ENCODE measurements around the gene COX8C. TPM values are rescaled to one million over a fixed set of nuclear protein-coding genes. Genes with fewer than 3 reads are reported as not detected.
"Not testable (repeated sequence)": the region's sequence is repeated elsewhere in the genome, so short reads cannot be mapped to it uniquely, and the experiment has no call there.

COX8C gene
- total and polyA plus RNA-seq, 3 donors from 2014 or later, result 19.9 to 65.3 (median 39.1) TPM

DNA sequence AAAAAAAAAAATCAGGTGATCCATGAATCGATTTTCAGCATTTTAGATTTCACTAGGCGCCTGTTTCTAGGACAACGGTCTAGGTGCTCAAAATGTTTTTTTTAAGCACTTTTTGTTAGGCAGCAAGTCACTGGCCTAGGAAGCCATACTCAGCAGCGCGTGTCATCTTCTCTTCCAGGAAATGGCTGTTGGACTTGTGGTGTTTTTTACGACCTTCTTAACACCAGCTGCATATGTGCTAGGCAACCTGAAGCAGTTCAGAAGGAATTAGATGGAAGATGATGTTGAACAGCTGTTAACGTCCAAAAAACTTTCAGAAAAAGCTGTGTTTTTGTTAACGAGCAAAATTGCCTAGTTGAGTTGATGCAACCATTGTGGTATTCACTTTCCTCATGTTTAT, 868 bp downstream of the COX8C start:
- no peak for TF ChIP-seq CTCF (IDR thresholded peaks at IDR 0.05)
- TF ChIP-seq POLR2A (IDR thresholded peaks at IDR 0.05), result no peak
- WGBS, 2 donors, result 53 to 59% methylated on average over 8 of the region's 8 CpGs
- DNase-seq, result no peak
- intact Hi-C loops (cut with DNase I; ENCODE audit: low total_unique reads), result no loop called here
- peak overlapping the region in 1 of 2 donors; percentile 44 for H3K4me3 ChIP-seq
- no peaks in the 10 kb centered on the region for H3K27me3 ChIP-seq
- H3K36me3 ChIP-seq (ENCODE audit: low read depth, missing control alignments), result no peaks in the 10 kb centered on the region
- no peaks in the 10 kb centered on the region for H3K4me1 ChIP-seq
- no peaks in the 10 kb centered on the region for H3K9me3 ChIP-seq
- no peak overlapping the region for H3K27ac ChIP-seq

DNA sequence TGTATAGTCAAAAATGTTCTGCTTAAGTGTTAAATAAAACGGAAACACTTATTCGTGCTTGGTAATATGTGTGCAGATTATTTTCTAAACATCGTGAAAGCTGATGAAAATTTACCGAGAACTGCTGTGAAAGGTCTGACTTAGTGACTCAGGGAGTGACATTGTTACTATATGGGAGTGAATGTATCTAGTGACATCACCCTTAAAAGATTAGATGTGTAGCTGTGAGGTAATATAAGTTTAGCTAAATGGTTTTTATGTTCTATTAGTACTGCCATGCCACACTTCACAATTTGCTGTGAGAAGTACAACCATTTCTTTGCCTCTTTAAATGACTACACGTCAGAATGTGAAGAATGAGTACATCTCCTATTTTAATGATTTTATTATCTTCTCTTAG, 1.3 kb downstream of the COX8C start:
- TF ChIP-seq POLR2A (IDR thresholded peaks at IDR 0.05), result no peak
- TF ChIP-seq CTCF (IDR thresholded peaks at IDR 0.05), result no peak
- H3K27me3 ChIP-seq, result no peaks in the 10 kb centered on the region
- no peaks in the 10 kb centered on the region for H3K9me3 ChIP-seq
- H3K4me1 ChIP-seq, result no peaks in the 10 kb centered on the region
- H3K27ac ChIP-seq, result no peak overlapping the region
- 51 to 61% methylated on average over 5 of the region's 5 CpGs for WGBS, 2 donors
- peak overlapping the region in 1 of 2 donors; percentile 44 for H3K4me3 ChIP-seq
- H3K36me3 ChIP-seq (ENCODE audit: low read depth, missing control alignments), result no peaks in the 10 kb centered on the region
- no peak for DNase-seq
- intact Hi-C loops (cut with DNase I; ENCODE audit: low total_unique reads), result no loop called here

DNA sequence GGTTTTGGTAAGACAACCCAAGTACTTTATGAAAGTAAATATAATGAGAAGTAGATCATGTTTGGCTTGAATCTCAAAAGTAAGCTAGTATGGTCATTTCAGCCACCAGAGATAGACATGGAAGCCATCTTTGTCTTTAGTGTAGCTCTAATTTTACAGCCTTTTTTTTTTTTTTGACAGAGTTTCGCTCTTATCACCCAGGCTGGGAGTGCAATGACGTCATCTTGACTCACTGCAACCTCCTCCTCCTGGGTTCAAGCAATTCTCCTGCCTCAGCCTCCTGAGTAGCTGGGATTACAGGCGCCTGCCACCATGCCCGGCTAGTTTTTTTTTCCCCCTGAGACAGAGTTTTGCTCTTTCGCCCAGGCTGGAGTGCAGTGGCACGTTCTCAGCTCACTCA, 7.9 kb downstream of the COX8C start:
- H3K27ac ChIP-seq; H3K4me3 ChIP-seq; H3K4me1 ChIP-seq; DNase-seq; H3K27me3 ChIP-seq; H3K9me3 ChIP-seq; H3K36me3 ChIP-seq (ENCODE audit: low read depth, missing control alignments); intact Hi-C loops (cut with DNase I; ENCODE audit: low total_unique reads): not testable (repeated sequence)
- 90% methylated on average over 6 of the region's 6 CpGs for WGBS, 2 donors

DNA sequence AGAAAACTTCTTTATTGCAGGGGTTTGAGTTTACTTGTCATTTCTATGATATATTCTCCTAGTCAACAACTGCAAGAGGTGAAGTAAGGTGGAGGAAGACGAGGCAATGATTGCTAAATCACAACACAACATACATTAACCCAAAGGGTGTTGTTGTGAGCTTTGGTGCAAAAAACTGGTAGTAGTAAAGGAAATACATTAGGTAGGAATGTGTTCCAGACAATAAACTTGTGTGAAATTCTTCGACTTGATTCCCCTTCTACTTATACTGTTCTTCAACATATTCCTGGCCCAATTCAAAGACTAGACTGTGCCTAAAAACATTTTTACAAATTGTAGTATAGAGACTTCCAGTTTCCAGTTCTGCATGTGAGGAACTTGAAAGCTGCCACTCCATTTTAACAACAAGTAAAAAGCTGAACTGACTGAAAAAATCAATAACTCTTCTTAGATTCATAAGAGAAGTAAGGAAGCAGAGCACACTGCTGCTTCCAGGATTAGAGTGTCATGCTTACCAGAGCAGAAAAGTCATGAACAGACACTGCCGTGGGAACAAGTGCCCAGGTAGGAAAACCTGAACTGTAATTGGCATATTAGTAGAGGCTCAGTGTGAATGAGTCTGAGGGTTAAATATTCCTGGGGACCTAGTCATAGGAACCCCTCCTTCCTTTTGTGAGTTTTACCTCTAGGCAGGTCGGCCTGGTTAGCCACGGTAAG, 22.2 kb downstream of the COX8C start:
- H3K36me3 ChIP-seq (ENCODE audit: low read depth, missing control alignments), result no peaks in the 10 kb centered on the region
- no peaks in the 10 kb centered on the region for H3K4me1 ChIP-seq
- 74 to 75% methylated on average over 5 of the region's 5 CpGs for WGBS, 2 donors

DNA sequence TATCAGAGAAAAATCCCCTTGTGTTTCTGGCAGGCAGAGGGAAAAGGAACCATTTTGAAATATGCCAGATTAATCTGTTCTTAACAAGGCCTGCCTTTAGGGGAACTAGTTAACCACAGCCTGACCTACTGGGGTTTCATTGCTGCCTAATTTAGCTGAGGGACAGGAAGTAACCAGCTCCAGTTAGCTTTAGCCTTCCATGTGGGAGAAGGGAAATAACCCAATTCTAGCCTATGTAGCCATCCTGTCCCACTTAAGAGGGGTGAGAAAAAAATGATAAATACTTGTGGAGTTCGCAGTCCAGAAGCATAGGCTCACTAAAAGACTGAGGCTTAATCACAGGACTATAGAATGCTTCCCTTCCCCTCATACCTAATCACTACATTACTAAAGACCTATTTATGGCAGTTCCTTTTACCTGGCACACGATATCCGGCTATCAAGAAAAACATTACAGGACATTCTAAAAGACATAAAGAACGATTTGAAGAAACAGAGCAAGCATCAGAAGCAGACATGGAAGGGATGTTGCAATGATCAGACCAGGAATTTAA, 22.8 kb downstream of the COX8C start:
- Histone ChIP-seq H3K27ac (no peak overlapping the region), H3K36me3 (ENCODE audit: low read depth, missing control alignments) (no peaks in the 10 kb centered on the region), H3K27me3 (no peaks in the 10 kb centered on the region), H3K9me3 (no peaks in the 10 kb centered on the region), H3K4me1 (no peaks in the 10 kb centered on the region), H3K4me3 (no peak overlapping the region)
- no peak for DNase-seq
- 81 to 85% methylated on average over 4 of the region's 4 CpGs for WGBS, 2 donors
- intact Hi-C loops (cut with DNase I; ENCODE audit: low total_unique reads), result no loop called here
- no peak for TF ChIP-seq CTCF (IDR thresholded peaks at IDR 0.05)
- no peak for TF ChIP-seq POLR2A (IDR thresholded peaks at IDR 0.05)

More for the DNA sequence above, 22.2 kb downstream of the COX8C start:
- Histone ChIP-seq H3K9me3 (no peaks in the 10 kb centered on the region), H3K4me3 (no peak overlapping the region), H3K27me3 (no peaks in the 10 kb centered on the region), H3K27ac (no peak overlapping the region)
- no peak for DNase-seq
- intact Hi-C loops (cut with DNase I; ENCODE audit: low total_unique reads), result no loop called here
- no peak for TF ChIP-seq POLR2A (IDR thresholded peaks at IDR 0.05)
- no peak for TF ChIP-seq CTCF (IDR thresholded peaks at IDR 0.05)

Measured in testis (tissue), 3 donors.